ENCODE data around the gene CR2. TPM values are rescaled to one million over a fixed set of nuclear protein-coding genes. Genes with fewer than 3 reads are reported as not detected.
"Not testable (repeated sequence)": the region's sequence is repeated elsewhere in the genome, so short reads cannot be mapped to it uniquely, and the experiment has no call there.

The CR2 gene
- total RNA-seq, 4 donors from 2014 or later = 0.53 to 12.4 (median 1.1) TPM

DNA sequence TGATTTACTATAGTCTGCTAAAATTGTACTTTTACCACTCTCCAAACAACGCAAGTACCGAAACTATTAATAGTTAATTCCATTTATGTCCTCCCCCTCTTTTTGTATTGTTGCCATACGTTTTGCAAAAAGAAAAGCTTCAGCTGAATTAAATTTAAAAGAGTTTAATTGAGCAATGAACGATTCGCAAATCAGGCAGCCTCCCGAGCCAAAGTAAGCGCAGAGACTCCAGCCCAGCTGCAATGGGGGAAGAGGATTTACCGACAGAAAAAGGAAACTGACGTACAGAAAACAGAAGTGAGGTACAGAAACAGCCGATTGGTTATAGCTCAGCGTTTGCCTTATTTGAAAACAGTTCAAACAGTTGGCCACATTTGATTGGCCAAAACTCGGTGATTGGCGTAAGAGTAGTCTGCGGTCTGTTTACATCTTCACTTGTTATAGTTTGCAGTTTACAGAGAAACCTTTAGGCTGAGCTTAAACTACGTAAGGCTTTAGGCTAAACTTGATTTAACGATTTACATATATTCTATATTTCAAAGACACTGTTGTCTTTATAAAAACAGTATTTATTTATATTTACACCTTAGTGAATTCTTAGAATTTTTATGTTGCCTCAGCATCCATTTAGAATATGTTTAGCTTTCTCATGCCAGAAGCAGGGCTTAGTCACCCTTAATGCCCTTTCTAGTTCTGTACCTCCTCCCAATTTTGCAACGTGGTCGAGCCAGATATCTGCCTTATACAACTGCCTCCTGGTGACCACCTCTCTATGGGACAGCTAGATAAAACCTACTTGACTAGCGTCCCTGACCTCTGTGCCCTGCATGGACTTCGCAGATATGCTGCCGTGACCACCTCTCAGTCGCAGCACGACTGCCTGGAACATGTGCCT, 65.6 kb downstream of the CR2 start:
- no peak for DNase-seq
- Histone ChIP-seq H3K27ac (no peak overlapping the region), H3K36me3 (no peaks in the 10 kb centered on the region), H3K9me3 (no peaks in the 10 kb centered on the region), H3K4me1 (no peaks in the 10 kb centered on the region), H3K27me3 (no peaks in the 10 kb centered on the region), H3K4me3 (no peak overlapping the region)
- TF ChIP-seq POLR2A (IDR thresholded peaks at IDR 0.05) = no peak
- TF ChIP-seq, protein P1, sequence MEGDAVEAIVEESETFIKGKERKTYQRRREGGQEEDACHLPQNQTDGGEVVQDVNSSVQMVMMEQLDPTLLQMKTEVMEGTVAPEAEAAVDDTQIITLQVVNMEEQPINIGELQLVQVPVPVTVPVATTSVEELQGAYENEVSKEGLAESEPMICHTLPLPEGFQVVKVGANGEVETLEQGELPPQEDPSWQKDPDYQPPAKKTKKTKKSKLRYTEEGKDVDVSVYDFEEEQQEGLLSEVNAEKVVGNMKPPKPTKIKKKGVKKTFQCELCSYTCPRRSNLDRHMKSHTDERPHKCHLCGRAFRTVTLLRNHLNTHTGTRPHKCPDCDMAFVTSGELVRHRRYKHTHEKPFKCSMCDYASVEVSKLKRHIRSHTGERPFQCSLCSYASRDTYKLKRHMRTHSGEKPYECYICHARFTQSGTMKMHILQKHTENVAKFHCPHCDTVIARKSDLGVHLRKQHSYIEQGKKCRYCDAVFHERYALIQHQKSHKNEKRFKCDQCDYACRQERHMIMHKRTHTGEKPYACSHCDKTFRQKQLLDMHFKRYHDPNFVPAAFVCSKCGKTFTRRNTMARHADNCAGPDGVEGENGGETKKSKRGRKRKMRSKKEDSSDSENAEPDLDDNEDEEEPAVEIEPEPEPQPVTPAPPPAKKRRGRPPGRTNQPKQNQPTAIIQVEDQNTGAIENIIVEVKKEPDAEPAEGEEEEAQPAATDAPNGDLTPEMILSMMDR (IDR thresholded peaks at IDR 0.05) = no peak

DNA sequence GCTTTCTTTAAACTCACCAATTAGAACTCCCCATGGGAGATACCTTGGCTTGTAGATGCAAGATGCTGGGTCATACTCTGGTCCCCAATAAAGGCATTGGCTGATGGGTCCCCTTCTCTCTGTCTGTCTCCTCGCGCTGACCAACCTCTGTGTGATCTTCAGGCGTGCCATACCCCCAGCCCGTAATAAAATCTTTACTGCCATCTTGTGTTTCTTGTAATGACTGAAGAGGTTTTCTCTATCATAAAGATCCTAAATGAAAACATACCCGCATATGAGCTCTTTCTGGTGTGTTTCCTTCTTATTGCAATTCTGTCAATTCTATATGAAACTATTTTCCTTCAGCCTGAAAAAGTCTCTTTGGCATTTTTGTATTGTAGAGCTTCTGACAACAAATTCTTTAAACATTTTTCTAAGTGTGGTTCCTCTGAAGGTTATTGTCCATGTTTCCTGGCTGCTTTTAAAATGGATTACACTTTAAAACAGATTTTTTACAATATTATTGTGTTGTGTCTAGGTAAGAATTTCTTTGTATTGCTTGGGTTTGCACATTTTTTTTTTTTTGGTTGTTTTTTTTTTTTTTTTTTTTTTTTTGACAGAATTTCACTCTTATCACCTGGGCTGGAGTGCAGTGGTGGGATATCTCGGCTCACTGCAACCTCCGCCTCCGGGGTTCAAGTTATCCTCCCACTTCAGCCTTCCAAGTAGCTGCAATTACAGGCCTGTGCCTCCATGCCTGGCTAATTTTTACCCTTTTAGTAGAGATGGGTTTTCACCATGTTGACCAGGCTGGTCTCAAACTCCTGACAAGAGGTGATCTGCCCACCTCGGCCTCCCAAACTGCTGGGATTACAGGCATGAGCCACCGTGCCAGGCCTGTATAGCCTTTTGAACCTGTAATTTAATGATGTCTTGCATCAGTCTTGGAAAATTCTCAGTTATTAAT, 66.5 kb downstream of the CR2 start:
- not testable (repeated sequence) for DNase-seq, H3K9me3 ChIP-seq, H3K36me3 ChIP-seq, H3K27me3 ChIP-seq, H3K4me1 ChIP-seq, H3K4me3 ChIP-seq, H3K27ac ChIP-seq

DNA sequence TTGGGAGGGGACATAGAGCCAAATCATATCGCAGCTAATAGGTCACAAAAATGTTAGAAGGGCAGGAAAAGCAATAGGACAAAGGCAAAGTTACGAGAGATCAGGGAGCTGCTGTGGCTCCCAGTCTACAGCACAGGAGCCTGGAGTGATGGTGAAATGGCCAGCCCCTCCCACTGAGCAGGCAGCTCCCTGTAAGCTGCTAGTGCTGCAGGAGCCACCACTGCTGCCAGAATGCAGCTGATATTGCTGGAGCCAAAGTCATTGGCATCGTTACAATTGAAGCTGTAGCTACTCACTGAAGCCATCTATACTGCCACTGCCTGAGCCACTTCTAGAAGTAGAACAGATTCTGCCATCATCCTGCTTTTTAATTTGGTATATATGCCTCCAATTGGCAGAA, 71.1 kb downstream of the CR2 start:
- not testable (repeated sequence) for H3K4me1 ChIP-seq, H3K27ac ChIP-seq, H3K9me3 ChIP-seq, DNase-seq, H3K4me3 ChIP-seq, H3K36me3 ChIP-seq, H3K27me3 ChIP-seq

DNA sequence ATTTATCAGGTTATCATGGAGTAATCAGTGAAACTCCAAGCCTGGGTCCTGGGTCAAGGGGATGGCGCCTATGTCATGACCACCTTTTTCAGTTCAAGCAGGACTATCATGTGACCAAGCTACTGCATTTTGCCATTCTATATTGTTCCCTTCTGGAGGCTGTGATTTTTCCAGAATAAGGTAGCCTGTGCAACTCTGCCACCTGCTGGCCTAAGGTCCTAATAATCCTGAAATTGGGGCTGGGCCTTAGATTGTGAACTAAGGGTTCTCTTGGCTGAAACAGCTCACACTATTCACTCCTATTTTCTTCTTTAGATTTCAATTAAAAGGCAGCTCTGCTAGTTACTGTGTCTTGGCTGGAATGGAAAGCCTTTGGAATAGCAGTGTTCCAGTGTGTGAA, 74.3 kb downstream of the CR2 start:
- DNase-seq, H3K4me1 ChIP-seq, H3K36me3 ChIP-seq, H3K4me3 ChIP-seq, H3K9me3 ChIP-seq, H3K27ac ChIP-seq, H3K27me3 ChIP-seq: not testable (repeated sequence)

DNA sequence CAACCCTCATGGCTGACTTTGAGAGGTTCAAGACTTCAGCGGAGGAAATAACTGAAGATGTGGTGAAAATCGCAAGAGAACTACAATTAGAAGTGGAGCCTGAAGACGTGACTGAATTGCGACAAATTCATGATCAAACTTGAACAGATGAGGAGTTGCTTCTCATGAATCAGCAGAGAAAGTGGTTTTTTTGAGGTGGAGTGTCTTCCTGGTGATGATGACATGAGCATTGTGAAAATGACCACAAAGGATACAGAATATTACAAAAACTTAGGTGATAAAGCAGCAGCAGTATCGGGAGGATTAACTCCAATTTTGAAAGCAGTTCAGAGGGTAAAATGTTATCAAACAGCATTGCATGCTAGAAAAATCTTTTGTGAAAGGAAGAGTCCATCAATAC, 82.1 kb downstream of the CR2 start:
- H3K36me3 ChIP-seq, H3K4me1 ChIP-seq, H3K27me3 ChIP-seq, H3K4me3 ChIP-seq, H3K27ac ChIP-seq, DNase-seq, H3K9me3 ChIP-seq: not testable (repeated sequence)

Other genes with a start within 250 kb of the CR2 start
- gene CD55, start 132.7 kb upstream of the CR2 start, total RNA-seq = 10 to 100 TPM; 28.5 to 49.5 (median 41.7) TPM
- gene CR1, start 41.8 kb downstream of the CR2 start, total RNA-seq = 10 to 100 TPM in 1 of 4 donors, 1 to 10 TPM in 2, under 1 TPM in 1; 0.88 to 23.9 (median 2.7) TPM
- gene CR1L, start 190.8 kb downstream of the CR2 start, total RNA-seq = not detected